ENCODE results near the gene KDM5A.

DNA sequence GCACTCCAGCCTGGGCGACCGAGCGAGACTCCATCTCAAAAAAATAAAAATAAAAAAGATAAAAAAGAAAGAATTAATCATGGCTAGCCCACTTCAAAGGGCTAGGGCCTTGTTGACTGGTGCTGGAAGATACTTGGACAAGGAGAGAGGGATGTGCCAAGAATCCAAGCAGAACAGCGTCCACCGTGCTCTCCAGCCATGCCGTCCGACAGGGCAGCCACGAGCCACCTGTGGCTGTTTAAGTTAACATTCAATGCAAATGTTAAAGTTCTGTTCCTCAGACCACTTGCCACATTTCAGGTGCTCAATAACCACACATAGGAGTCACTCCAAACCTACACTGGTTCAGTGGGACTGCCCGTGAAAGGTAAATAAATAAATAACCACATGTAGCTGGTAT, 147.9 kb downstream of the KDM5A start:
- TF ChIP-seq, protein P1, sequence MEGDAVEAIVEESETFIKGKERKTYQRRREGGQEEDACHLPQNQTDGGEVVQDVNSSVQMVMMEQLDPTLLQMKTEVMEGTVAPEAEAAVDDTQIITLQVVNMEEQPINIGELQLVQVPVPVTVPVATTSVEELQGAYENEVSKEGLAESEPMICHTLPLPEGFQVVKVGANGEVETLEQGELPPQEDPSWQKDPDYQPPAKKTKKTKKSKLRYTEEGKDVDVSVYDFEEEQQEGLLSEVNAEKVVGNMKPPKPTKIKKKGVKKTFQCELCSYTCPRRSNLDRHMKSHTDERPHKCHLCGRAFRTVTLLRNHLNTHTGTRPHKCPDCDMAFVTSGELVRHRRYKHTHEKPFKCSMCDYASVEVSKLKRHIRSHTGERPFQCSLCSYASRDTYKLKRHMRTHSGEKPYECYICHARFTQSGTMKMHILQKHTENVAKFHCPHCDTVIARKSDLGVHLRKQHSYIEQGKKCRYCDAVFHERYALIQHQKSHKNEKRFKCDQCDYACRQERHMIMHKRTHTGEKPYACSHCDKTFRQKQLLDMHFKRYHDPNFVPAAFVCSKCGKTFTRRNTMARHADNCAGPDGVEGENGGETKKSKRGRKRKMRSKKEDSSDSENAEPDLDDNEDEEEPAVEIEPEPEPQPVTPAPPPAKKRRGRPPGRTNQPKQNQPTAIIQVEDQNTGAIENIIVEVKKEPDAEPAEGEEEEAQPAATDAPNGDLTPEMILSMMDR (IDR thresholded peaks at IDR 0.05): no peak
- no peak for TF ChIP-seq POLR2A (IDR thresholded peaks at IDR 0.05)
